ENCODE data around the gene INPP4B. TPM values are rescaled to one million over a fixed set of nuclear protein-coding genes. Genes with fewer than 3 reads are reported as not detected.
"Not testable (repeated sequence)": the region's sequence is repeated elsewhere in the genome, so short reads cannot be mapped to it uniquely, and the experiment has no call there.

INPP4B gene
- polyA plus RNA-seq, 1 experiment: 18.1 TPM

GRCh38 chr4:142402156-142402555, 443.9 kb downstream of the INPP4B start:
- DNase-seq (ENCODE audit: low read depth): no peak
- Histone ChIP-seq H3K27me3 (ENCODE audit: control insufficient read depth, insufficient read depth, low read length) (no peaks in the 10 kb centered on the region), H3K36me3 (ENCODE audit: control insufficient read depth, insufficient read depth, low read length) (no peaks in the 10 kb centered on the region), H3K4me3 (ENCODE audit: low read depth, low read length) (peak overlapping the region; percentile 12)
- CTCF ChIA-PET: no interaction called here
- no peak for TF ChIP-seq CTCF (IDR thresholded peaks at IDR 0.05; ENCODE audit: insufficient read depth, low read depth, low read length)
- POLR2A ChIA-PET: no interaction called here

- POLR2A ChIA-PET; H3K27me3 ChIP-seq (ENCODE audit: control insufficient read depth, insufficient read depth, low read length); H3K36me3 ChIP-seq (ENCODE audit: control insufficient read depth, insufficient read depth, low read length); DNase-seq (ENCODE audit: low read depth); CTCF ChIA-PET; H3K4me3 ChIP-seq (ENCODE audit: low read depth, low read length): not testable (repeated sequence)
Observed at GRCh38 chr4:142397364-142397991, 448.6 kb downstream of the INPP4B start.

- POLR2A ChIA-PET: no interaction called here
- H3K4me3 ChIP-seq (ENCODE audit: low read depth, low read length): no peak overlapping the region
Observed at GRCh38 chr4:142396279-142396678, 449.8 kb downstream of the INPP4B start.

GRCh38 chr4:142393127-142393526, 453.0 kb downstream of the INPP4B start:
- no peak for DNase-seq (ENCODE audit: low read depth)
- ChIA-PET CTCF (no interaction called here), POLR2A (no interaction called here)
- TF ChIP-seq CTCF (IDR thresholded peaks at IDR 0.05; ENCODE audit: insufficient read depth, low read depth, low read length): no peak
- Histone ChIP-seq H3K4me3 (ENCODE audit: low read depth, low read length) (no peak overlapping the region), H3K27me3 (ENCODE audit: control insufficient read depth, insufficient read depth, low read length) (no peaks in the 10 kb centered on the region), H3K36me3 (ENCODE audit: control insufficient read depth, insufficient read depth, low read length) (no peaks in the 10 kb centered on the region)

More at GRCh38 chr4:142396279-142396678, 449.8 kb downstream of the INPP4B start:
- CTCF ChIA-PET: no interaction called here
- no peak for DNase-seq (ENCODE audit: low read depth)
- Histone ChIP-seq H3K27me3 (ENCODE audit: control insufficient read depth, insufficient read depth, low read length) (no peaks in the 10 kb centered on the region), H3K36me3 (ENCODE audit: control insufficient read depth, insufficient read depth, low read length) (no peaks in the 10 kb centered on the region)
- TF ChIP-seq CTCF (IDR thresholded peaks at IDR 0.05; ENCODE audit: insufficient read depth, low read depth, low read length): no peak

- ChIA-PET CTCF (interaction anchor here (1.6 kb wide), 1 partner anchor 454 kb away, joined by 3 read pairs; no protein-coding TSS in a partner anchor), POLR2A (no interaction called here)
- Histone ChIP-seq H3K27me3 (ENCODE audit: control insufficient read depth, insufficient read depth, low read length) (no peaks in the 10 kb centered on the region), H3K36me3 (ENCODE audit: control insufficient read depth, insufficient read depth, low read length) (no peaks in the 10 kb centered on the region), H3K4me3 (ENCODE audit: low read depth, low read length) (no peak overlapping the region)
- no peak for DNase-seq (ENCODE audit: low read depth)
- TF ChIP-seq CTCF (IDR thresholded peaks at IDR 0.05; ENCODE audit: insufficient read depth, low read depth, low read length): no peak
Observed at GRCh38 chr4:142386856-142387255, 459.2 kb downstream of the INPP4B start.

- POLR2A ChIA-PET: no interaction called here
- TF ChIP-seq CTCF (IDR thresholded peaks at IDR 0.05; ENCODE audit: insufficient read depth, low read depth, low read length): no peak
- Histone ChIP-seq H3K4me3 (ENCODE audit: low read depth, low read length) (no peak overlapping the region), H3K27me3 (ENCODE audit: control insufficient read depth, insufficient read depth, low read length) (no peaks in the 10 kb centered on the region), H3K36me3 (ENCODE audit: control insufficient read depth, insufficient read depth, low read length) (no peaks in the 10 kb centered on the region)
- CTCF ChIA-PET: interaction anchor here (1.6 kb wide), 1 partner anchor 455 kb away, joined by 3 read pairs; no protein-coding TSS in a partner anchor
- no peak for DNase-seq (ENCODE audit: low read depth)
Observed at GRCh38 chr4:142386449-142386848, 459.7 kb downstream of the INPP4B start.
